Measurements from ENCODE around the gene ANG. TPM values are rescaled to one million over a fixed set of nuclear protein-coding genes. Genes with fewer than 3 reads are reported as not detected.
"Not testable (repeated sequence)": the region's sequence is repeated elsewhere in the genome, so short reads cannot be mapped to it uniquely, and the experiment has no call there.

Gene ANG
- total and polyA plus RNA-seq, 2 donors (not counting 1 experiment from before 2014, with no cell fraction given): 1.7 to 2.0 TPM

- H3K27ac ChIP-seq (ENCODE audit: low read length in 2 of 2): no peak overlapping the region
- POLR2A ChIA-PET: no interaction called here
Observed at GRCh38 chr14:20698934-20699333, 10.4 kb downstream of the ANG start.

GRCh38 chr14:20699931-20700330, 11.4 kb downstream of the ANG start:
- Histone ChIP-seq H3K27ac (ENCODE audit: low read length in 2 of 2) (no peak overlapping the region), H3K4me1 (ENCODE audit: control insufficient read depth in 2 of 2, insufficient read depth in 2 of 2, low read length in 2 of 2) (no peaks in the 10 kb centered on the region), H3K4me2 (replicated peaks; ENCODE audit: low read depth, low read length, poor library complexity, severe bottlenecking) (no peak overlapping the region), H4K20me1 (ENCODE audit: control insufficient read depth, insufficient read depth, low read length, poor library complexity, severe bottlenecking) (no peaks in the 10 kb centered on the region), H2AFZ (ENCODE audit: insufficient read depth, low read depth, low read length, poor library complexity, severe bottlenecking) (no peak overlapping the region), H3K27me3 (replicated peaks in 1 of 4; ENCODE audit: control extremely low read depth in 1 of 4, control insufficient read depth in 3 of 4, insufficient read depth in 4 of 4, low read length in 3 of 4) (no peaks in the 10 kb centered on the region), H3K4me3 (ENCODE audit: control extremely low read depth in 1 of 5, extremely low read depth in 1 of 5, insufficient read depth in 1 of 5, low read depth in 2 of 5, low read length in 4 of 5) (no peak overlapping the region), H3K36me3 (replicated peaks in 1 of 2; ENCODE audit: control extremely low read depth in 1 of 2, control insufficient read depth in 1 of 2, extremely low read depth in 1 of 2, insufficient read depth in 2 of 2, low read length in 1 of 2) (no peaks in the 10 kb centered on the region), H3K79me2 (ENCODE audit: control insufficient read depth, insufficient read depth, low read length) (no peaks in the 10 kb centered on the region), H3K9ac (ENCODE audit: low read length) (no peak overlapping the region), H3K9me3 (ENCODE audit: control extremely low read depth in 1 of 3, control insufficient read depth in 2 of 3, insufficient read depth in 1 of 3, low read length in 2 of 3) (peaks cover 0 to 11% (median 1%) of the 10 kb centered on the region in 3 donors)
- H3K27me3 Mint-ChIP-seq: no peaks in the 10 kb centered on the region
- no peak overlapping the region for H3K4me3 Mint-ChIP-seq
- intact Hi-C loops (cut with micrococcal nuclease): no loop called here
- peaks cover 6% of the 10 kb centered on the region for H3K4me1 Mint-ChIP-seq
- CTCF ChIA-PET: interaction anchor here (0.7 to 2.3 kb wide), 21 partner anchors 9 to 174 kb away, joined by 3 to 29 read pairs (median 4); partner anchors contain the start of gene EDDM3A
- no peaks in the 10 kb centered on the region for H3K9me3 Mint-ChIP-seq (ENCODE audit: insufficient read depth)
- DNase-seq (no peak), ATAC-seq (ENCODE audit: low read depth) (no peak)
- H3K27ac Mint-ChIP-seq: no peak overlapping the region
- POLR2A ChIA-PET: no interaction called here
- TF ChIP-seq CTCF (IDR thresholded peaks at IDR 0.05) (no peak), EZH2 (IDR thresholded peaks at IDR 0.05; ENCODE audit: borderline replicate concordance, insufficient read depth, low read depth, low read length, poor library complexity, severe bottlenecking) (no peak)

More at GRCh38 chr14:20698934-20699333, 10.4 kb downstream of the ANG start:
- no peaks in the 10 kb centered on the region for H3K4me1 ChIP-seq (ENCODE audit: control insufficient read depth in 2 of 2, insufficient read depth in 2 of 2, low read length in 2 of 2)
- H3K4me2 ChIP-seq (replicated peaks; ENCODE audit: low read depth, low read length, poor library complexity, severe bottlenecking): no peak overlapping the region
- H3K4me3 ChIP-seq (ENCODE audit: control extremely low read depth in 1 of 5, extremely low read depth in 1 of 5, insufficient read depth in 1 of 5, low read depth in 2 of 5, low read length in 4 of 5): no peak overlapping the region
- Mint-ChIP-seq H3K4me1 (peaks cover 6% of the 10 kb centered on the region), H3K27me3 (no peaks in the 10 kb centered on the region), H3K4me3 (no peak overlapping the region), H3K9me3 (ENCODE audit: insufficient read depth) (no peaks in the 10 kb centered on the region), H3K27ac (no peak overlapping the region)
- intact Hi-C loops (cut with micrococcal nuclease): no loop called here
- peaks cover 0 to 11% (median 0%) of the 10 kb centered on the region in 3 donors for H3K9me3 ChIP-seq (ENCODE audit: control extremely low read depth in 1 of 3, control insufficient read depth in 2 of 3, insufficient read depth in 1 of 3, low read length in 2 of 3)
- CTCF ChIA-PET: interaction anchor here (0.8 to 5.4 kb wide), 19 partner anchors 9 to 273 kb away, joined by 3 to 140 read pairs (median 5); partner anchors contain the start of gene RNASE6
- H3K9ac ChIP-seq (ENCODE audit: low read length): no peak overlapping the region
- 96% methylated on average over 4 of the region's 5 CpGs for WGBS (ENCODE audit: insufficient coverage)
- no peaks in the 10 kb centered on the region for H3K27me3 ChIP-seq (replicated peaks in 1 of 4; ENCODE audit: control extremely low read depth in 1 of 4, control insufficient read depth in 3 of 4, insufficient read depth in 4 of 4, low read length in 3 of 4)
- no peaks in the 10 kb centered on the region for H3K79me2 ChIP-seq (ENCODE audit: control insufficient read depth, insufficient read depth, low read length)
- TF ChIP-seq CTCF (IDR thresholded peaks at IDR 0.05) (no peak), EZH2 (IDR thresholded peaks at IDR 0.05; ENCODE audit: borderline replicate concordance, insufficient read depth, low read depth, low read length, poor library complexity, severe bottlenecking) (no peak)
- H3K36me3 ChIP-seq (replicated peaks in 1 of 2; ENCODE audit: control extremely low read depth in 1 of 2, control insufficient read depth in 1 of 2, extremely low read depth in 1 of 2, insufficient read depth in 2 of 2, low read length in 1 of 2): no peaks in the 10 kb centered on the region
- no peaks in the 10 kb centered on the region for H4K20me1 ChIP-seq (ENCODE audit: control insufficient read depth, insufficient read depth, low read length, poor library complexity, severe bottlenecking)
- no peak for DNase-seq
- H2AFZ ChIP-seq (ENCODE audit: insufficient read depth, low read depth, low read length, poor library complexity, severe bottlenecking): no peak overlapping the region
- no peak for ATAC-seq (ENCODE audit: low read depth)

- H3K4me3 Mint-ChIP-seq; H3K79me2 ChIP-seq (ENCODE audit: control insufficient read depth, insufficient read depth, low read length); H3K4me1 ChIP-seq (ENCODE audit: control insufficient read depth in 2 of 2, insufficient read depth in 2 of 2, low read length in 2 of 2); H2AFZ ChIP-seq (ENCODE audit: insufficient read depth, low read depth, low read length, poor library complexity, severe bottlenecking); DNase-seq; H3K27me3 Mint-ChIP-seq; intact Hi-C loops (cut with micrococcal nuclease); H3K27me3 ChIP-seq (replicated peaks in 1 of 4; ENCODE audit: control extremely low read depth in 1 of 4, control insufficient read depth in 3 of 4, insufficient read depth in 4 of 4, low read length in 3 of 4); H3K4me1 Mint-ChIP-seq; ATAC-seq (ENCODE audit: low read depth); H3K27ac Mint-ChIP-seq; H3K9me3 Mint-ChIP-seq (ENCODE audit: insufficient read depth); H3K4me2 ChIP-seq (replicated peaks; ENCODE audit: low read depth, low read length, poor library complexity, severe bottlenecking); H3K4me3 ChIP-seq (ENCODE audit: control extremely low read depth in 1 of 5, extremely low read depth in 1 of 5, insufficient read depth in 1 of 5, low read depth in 2 of 5, low read length in 4 of 5); H4K20me1 ChIP-seq (ENCODE audit: control insufficient read depth, insufficient read depth, low read length, poor library complexity, severe bottlenecking); H3K27ac ChIP-seq (ENCODE audit: low read length in 2 of 2); H3K36me3 ChIP-seq (replicated peaks in 1 of 2; ENCODE audit: control extremely low read depth in 1 of 2, control insufficient read depth in 1 of 2, extremely low read depth in 1 of 2, insufficient read depth in 2 of 2, low read length in 1 of 2); H3K9ac ChIP-seq (ENCODE audit: low read length); POLR2A ChIA-PET: not testable (repeated sequence)
- WGBS (ENCODE audit: insufficient coverage): 98% methylated on average over 7 of the region's 7 CpGs
- CTCF ChIA-PET: interaction anchor here (1.0 to 2.3 kb wide), 8 partner anchors 20 to 173 kb away, joined by 3 to 29 read pairs (median 6); no protein-coding TSS in a partner anchor
- H3K9me3 ChIP-seq (ENCODE audit: control extremely low read depth in 1 of 3, control insufficient read depth in 2 of 3, insufficient read depth in 1 of 3, low read length in 2 of 3): peaks cover 0 to 11% (median 1%) of the 10 kb centered on the region in 3 donors
Observed at GRCh38 chr14:20700965-20701364, 12.4 kb downstream of the ANG start.

Measured in B cell (primary cell).